ENCODE measurements around the gene NDUFB10. TPM values are rescaled to one million over a fixed set of nuclear protein-coding genes. Genes with fewer than 3 reads are reported as not detected.

Gene NDUFB10
- total RNA-seq, 3 donors from 2014 or later (not counting 1 experiment from before 2014, with no cell fraction given) = 54.5 to 61.1 (median 59.5) TPM

- Histone ChIP-seq H3K4me3 (ENCODE audit: low read length) (no peak overlapping the region), H3K4me1 (ENCODE audit: control insufficient read depth, insufficient read depth, low read length) (peaks cover 30% of the 10 kb centered on the region), H3K27ac (ENCODE audit: low read length) (no peak overlapping the region), H3K27me3 (ENCODE audit: control insufficient read depth, insufficient read depth, low read length) (peaks cover 9% of the 10 kb centered on the region), H3K36me3 (ENCODE audit: control insufficient read depth, insufficient read depth, low read length) (peaks cover 42% of the 10 kb centered on the region), H3K9me3 (ENCODE audit: control insufficient read depth, insufficient read depth, low read length) (no peaks in the 10 kb centered on the region)
- peaks cover 18 to 23% of the 10 kb centered on the region in 2 donors for H3K4me1 Mint-ChIP-seq
- no peaks in the 10 kb centered on the region for H3K9me3 Mint-ChIP-seq
- no peaks in the 10 kb centered on the region for H3K36me3 Mint-ChIP-seq
- no peak for ATAC-seq
- WGBS (ENCODE audit: insufficient coverage) = 97% methylated on average over 33 of the region's 33 CpGs
- H3K27me3 Mint-ChIP-seq (ENCODE audit: low read depth in 2 of 2) = no peaks in the 10 kb centered on the region
- H3K27ac Mint-ChIP-seq = no peak overlapping the region
- no peak for TF ChIP-seq CTCF (IDR thresholded peaks at IDR 0.05)
- intact Hi-C loops (cut with micrococcal nuclease) = no loop called here
- no peak for DNase-seq
- no peak overlapping the region for H3K4me3 Mint-ChIP-seq
Observed at GRCh38 chr16:1975432-1976215, 16.3 kb downstream of the NDUFB10 start.

- H3K27me3 ChIP-seq (ENCODE audit: control insufficient read depth, insufficient read depth, low read length) = peaks cover 15% of the 10 kb centered on the region
- intact Hi-C loops (cut with micrococcal nuclease) = no loop called here
- H3K4me1 Mint-ChIP-seq = peaks cover 16 to 18% of the 10 kb centered on the region in 2 donors
- H3K4me3 Mint-ChIP-seq = no peak overlapping the region
- H3K27ac Mint-ChIP-seq = no peak overlapping the region
- H3K36me3 Mint-ChIP-seq = no peaks in the 10 kb centered on the region
- no peak overlapping the region for H3K4me3 ChIP-seq (ENCODE audit: low read length)
- peaks cover 42% of the 10 kb centered on the region for H3K36me3 ChIP-seq (ENCODE audit: control insufficient read depth, insufficient read depth, low read length)
- whole genome bisulfite sequencing (ENCODE audit: insufficient coverage) = 98% methylated on average over 8 of the region's 8 CpGs
- DNase-seq = no peak
- H3K27me3 Mint-ChIP-seq (ENCODE audit: low read depth in 2 of 2) = peaks cover 0 to 2% of the 10 kb centered on the region in 2 donors
- ATAC-seq = no peak
- H3K9me3 Mint-ChIP-seq = no peaks in the 10 kb centered on the region
- no peak overlapping the region for H3K27ac ChIP-seq (ENCODE audit: low read length)
- no peak for TF ChIP-seq CTCF (IDR thresholded peaks at IDR 0.05)
- peaks cover 24% of the 10 kb centered on the region for H3K4me1 ChIP-seq (ENCODE audit: control insufficient read depth, insufficient read depth, low read length)
- no peaks in the 10 kb centered on the region for H3K9me3 ChIP-seq (ENCODE audit: control insufficient read depth, insufficient read depth, low read length)
Observed at GRCh38 chr16:1976216-1976520, 16.8 kb downstream of the NDUFB10 start.

GRCh38 chr16:1976951-1977874 is 17.9 kb downstream of the NDUFB10 start:
- intact Hi-C loops (cut with micrococcal nuclease) = no loop called here
- peaks cover 42% of the 10 kb centered on the region for H3K36me3 ChIP-seq (ENCODE audit: control insufficient read depth, insufficient read depth, low read length)
- peaks cover 18% of the 10 kb centered on the region for H3K4me1 ChIP-seq (ENCODE audit: control insufficient read depth, insufficient read depth, low read length)
- H3K27me3 ChIP-seq (ENCODE audit: control insufficient read depth, insufficient read depth, low read length) = peaks cover 24% of the 10 kb centered on the region
- H3K9me3 ChIP-seq (ENCODE audit: control insufficient read depth, insufficient read depth, low read length) = no peaks in the 10 kb centered on the region
- no peak overlapping the region for H3K4me3 ChIP-seq (ENCODE audit: low read length)
- no peak overlapping the region for H3K27ac ChIP-seq (ENCODE audit: low read length)
- Mint-ChIP-seq H3K9me3 (no peaks in the 10 kb centered on the region), H3K4me3 (no peak overlapping the region), H3K4me1 (peaks cover 6 to 8% of the 10 kb centered on the region in 2 donors), H3K36me3 (no peaks in the 10 kb centered on the region), H3K27me3 (ENCODE audit: low read depth in 2 of 2) (peaks cover 0 to 7% of the 10 kb centered on the region in 2 donors), H3K27ac (no peak overlapping the region)
- no peak for ATAC-seq
- WGBS (ENCODE audit: insufficient coverage) = 96% methylated on average over 31 of the region's 33 CpGs
- no peak for TF ChIP-seq CTCF (IDR thresholded peaks at IDR 0.05)
- DNase-seq = no peak

Measured in natural killer cell (primary cell).